Neural cell (in vitro differentiated cells): Measurements from ENCODE around the gene SORCS1.

Source experiments
- CTCF ChIP-seq: fragments of 450-650 bp; IDR thresholded peaks from 2 replicates; pipeline ENCODE4 v1.5.1; 2014; ENCODE audit warnings: antibody characterized with exemption, mild to moderate bottlenecking, moderate library complexity; ENCODE audit not compliant: poor library complexity, severe bottlenecking
- EZH2 ChIP-seq: fragments of 200-600, 300-800 bp; shearing (Covaris generic), sonication (generic); IDR thresholded peaks from 2 replicates; pipeline ENCODE4 v1.6.1; 2014; ENCODE audit warnings: antibody characterized with exemption, low read length, borderline replicate concordance, mild to moderate bottlenecking; ENCODE audit not compliant: insufficient read depth, poor library complexity, severe bottlenecking
- POLR2AphosphoS5 ChIP-seq: IDR thresholded peaks from 2 replicates; pipeline ENCODE4 v1.6.1; 2012
- RAD21 ChIP-seq: fragments of 450-650 bp; conservative IDR thresholded peaks from 2 replicates; pipeline ENCODE4 v1.6.1; 2014; ENCODE audit warnings: antibody characterized with exemption, mild to moderate bottlenecking, moderate library complexity
- REST ChIP-seq: IDR thresholded peaks from 2 replicates; pipeline ENCODE4 v1.6.1; 2012; ENCODE audit warnings: borderline replicate concordance

GRCh38 chr10:106555599-106555998, 608.9 kb downstream of the SORCS1 start:
- no peak for TF ChIP-seq CTCF
- TF ChIP-seq POLR2AphosphoS5 = no peak
- no peak for TF ChIP-seq RAD21
- TF ChIP-seq EZH2 = no peak
- TF ChIP-seq REST = no peak
